Subcutaneous adipose tissue (tissue), 4 donors: Measurements from ENCODE around the gene LDLRAD4. TPM values are rescaled to one million over a fixed set of nuclear protein-coding genes. Genes with fewer than 3 reads are reported as not detected.

ENCODE experiments used
- total RNA-seq, 4 donors: library from RNA; depleted of rRNA; stranded (reverse); fragments of >200 nt; gene quantifications; one replicate each; pipeline ENCODE4 v1.1.0, GENCODE V29; 2016
- TF ChIP-seq, protein P1 (sequence below): fragments of 450-650 bp; IDR thresholded peaks from one replicate; pipeline ENCODE4 v1.5.1; 2016; ENCODE audit warnings: low read depth, mild to moderate bottlenecking, control low read depth, antibody characterized with exemption, moderate library complexity

Gene LDLRAD4
- total RNA-seq, 4 donors from 2014 or later: 16.4 to 28.4 (median 21.6) TPM

DNA sequence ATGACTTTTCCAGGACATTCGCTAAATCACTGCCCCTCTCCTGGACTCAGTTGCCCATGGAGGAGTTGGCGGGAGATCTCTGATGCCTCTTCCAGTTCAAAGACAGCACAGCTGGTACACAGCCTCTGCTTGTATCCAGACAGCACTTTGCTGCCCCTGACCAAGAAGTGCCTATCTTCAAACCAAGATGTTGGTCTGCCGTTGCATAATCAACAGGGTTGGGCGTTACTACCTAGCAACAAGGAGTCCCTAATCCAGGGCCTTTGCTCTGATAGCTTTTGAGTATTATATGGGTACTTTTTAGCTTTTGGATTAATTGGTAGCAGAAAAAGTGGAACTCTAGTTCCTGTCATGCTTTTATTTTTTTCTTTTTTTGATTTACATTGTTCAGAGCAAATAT, 341.2 kb downstream of the LDLRAD4 start:
- TF ChIP-seq, protein P1, sequence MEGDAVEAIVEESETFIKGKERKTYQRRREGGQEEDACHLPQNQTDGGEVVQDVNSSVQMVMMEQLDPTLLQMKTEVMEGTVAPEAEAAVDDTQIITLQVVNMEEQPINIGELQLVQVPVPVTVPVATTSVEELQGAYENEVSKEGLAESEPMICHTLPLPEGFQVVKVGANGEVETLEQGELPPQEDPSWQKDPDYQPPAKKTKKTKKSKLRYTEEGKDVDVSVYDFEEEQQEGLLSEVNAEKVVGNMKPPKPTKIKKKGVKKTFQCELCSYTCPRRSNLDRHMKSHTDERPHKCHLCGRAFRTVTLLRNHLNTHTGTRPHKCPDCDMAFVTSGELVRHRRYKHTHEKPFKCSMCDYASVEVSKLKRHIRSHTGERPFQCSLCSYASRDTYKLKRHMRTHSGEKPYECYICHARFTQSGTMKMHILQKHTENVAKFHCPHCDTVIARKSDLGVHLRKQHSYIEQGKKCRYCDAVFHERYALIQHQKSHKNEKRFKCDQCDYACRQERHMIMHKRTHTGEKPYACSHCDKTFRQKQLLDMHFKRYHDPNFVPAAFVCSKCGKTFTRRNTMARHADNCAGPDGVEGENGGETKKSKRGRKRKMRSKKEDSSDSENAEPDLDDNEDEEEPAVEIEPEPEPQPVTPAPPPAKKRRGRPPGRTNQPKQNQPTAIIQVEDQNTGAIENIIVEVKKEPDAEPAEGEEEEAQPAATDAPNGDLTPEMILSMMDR: no peak

DNA sequence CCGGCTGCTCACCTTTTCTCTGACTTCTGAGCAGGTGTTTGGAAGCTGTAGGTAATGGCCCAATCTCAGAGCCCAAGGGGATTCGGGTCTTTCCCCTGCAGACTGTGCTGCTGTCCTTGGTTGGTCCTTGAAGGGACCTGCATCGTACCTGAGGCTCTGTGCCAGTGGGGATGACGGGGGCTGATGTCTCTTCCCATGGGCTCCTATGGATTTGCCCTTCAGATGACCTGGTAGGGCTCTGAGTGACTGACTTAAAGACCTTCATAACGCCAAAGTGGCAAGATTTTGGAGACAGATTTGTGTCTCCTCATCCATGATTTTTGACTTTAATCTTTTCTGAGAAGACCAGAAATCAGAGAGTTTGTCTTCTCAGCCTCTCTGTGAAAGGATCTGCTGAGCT, 341.7 kb downstream of the LDLRAD4 start:
- TF ChIP-seq, protein P1: no peak

DNA sequence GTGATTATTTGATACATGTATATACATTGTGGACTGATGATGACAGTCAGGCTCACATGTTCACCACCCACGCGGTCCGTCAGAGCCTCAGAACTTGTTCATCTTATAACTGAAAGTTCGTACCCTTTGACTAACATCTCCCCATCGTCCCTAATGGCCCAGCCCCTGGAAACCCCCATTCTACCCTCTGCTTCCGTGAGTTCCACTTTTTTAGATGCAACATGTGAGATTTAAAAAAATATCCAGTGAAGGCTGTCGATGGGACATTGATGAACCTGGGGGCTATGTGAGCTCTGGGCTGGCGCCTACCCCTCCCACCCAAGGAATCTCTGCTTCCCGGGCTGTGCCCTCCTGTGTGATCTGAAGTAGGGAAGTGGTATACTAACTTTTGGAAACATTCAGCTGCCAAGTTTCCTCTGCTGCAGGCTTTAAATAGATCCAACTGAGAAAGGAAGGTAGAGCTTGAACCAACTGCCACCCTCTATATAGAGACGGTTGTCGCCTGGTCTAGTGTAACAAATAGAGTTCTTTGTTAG, 344.0 kb downstream of the LDLRAD4 start:
- TF ChIP-seq, protein P1: no peak

DNA sequence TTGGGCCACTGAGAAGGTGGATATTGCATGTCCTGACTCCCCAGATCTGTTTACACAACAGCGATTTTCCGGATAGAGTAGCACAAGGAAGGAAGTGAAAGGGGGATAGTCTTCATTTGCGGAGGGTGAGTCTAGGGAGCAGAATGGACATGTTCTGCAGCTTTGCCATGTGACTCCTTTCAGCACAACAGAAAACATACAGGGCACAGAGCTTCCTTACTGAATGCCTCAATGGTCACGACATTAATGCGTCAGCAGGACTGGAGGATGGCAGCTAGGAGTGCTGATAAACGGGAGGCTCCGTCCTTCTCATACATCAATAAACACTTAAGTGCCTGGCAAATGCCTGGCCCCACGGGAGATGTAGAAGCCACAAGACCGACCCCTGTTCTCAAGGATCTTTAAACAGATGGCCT, 344.8 kb downstream of the LDLRAD4 start:
- TF ChIP-seq, protein P1: no peak

DNA sequence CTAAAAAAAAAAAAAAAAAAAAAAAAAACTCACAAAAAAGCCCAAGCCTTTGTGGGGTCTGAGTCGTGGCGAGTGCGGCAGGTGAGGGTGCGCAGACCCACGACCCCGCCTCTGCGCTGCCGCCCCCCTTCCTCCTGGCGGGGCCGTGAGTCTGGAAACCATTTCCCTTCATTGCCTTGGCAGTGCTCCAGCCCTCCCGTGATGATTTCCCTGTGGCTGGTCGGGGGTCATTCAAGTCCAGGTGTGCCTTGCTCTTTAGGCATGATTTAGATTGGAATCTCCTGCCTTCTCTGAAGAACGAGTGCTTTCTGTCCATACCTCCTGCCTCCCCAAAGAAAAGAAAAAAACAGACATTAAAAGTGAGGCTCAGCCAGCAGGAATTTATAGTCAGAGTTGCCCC, 346.0 kb downstream of the LDLRAD4 start:
- TF ChIP-seq, protein P1: no peak

DNA sequence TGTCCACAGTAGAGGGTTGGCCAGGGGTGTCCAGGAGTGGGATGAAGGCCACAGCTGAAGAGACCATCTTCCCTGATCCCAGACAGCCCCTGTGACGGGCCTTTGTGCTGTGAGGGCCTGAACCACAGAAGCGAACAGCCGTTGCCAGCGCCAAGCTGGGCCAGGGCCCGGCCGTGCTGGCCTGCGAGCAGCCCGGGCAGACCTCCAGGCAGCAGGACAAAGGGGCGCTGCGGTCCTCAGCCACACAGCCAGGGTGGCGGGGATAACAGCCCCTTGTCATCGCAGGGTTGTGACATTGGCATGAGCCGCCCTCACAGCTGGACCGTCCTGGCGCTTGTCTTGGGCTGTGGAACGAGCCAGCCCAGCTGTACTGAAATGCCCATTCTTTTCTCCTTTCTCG, 346.7 kb downstream of the LDLRAD4 start:
- TF ChIP-seq, protein P1: no peak

DNA sequence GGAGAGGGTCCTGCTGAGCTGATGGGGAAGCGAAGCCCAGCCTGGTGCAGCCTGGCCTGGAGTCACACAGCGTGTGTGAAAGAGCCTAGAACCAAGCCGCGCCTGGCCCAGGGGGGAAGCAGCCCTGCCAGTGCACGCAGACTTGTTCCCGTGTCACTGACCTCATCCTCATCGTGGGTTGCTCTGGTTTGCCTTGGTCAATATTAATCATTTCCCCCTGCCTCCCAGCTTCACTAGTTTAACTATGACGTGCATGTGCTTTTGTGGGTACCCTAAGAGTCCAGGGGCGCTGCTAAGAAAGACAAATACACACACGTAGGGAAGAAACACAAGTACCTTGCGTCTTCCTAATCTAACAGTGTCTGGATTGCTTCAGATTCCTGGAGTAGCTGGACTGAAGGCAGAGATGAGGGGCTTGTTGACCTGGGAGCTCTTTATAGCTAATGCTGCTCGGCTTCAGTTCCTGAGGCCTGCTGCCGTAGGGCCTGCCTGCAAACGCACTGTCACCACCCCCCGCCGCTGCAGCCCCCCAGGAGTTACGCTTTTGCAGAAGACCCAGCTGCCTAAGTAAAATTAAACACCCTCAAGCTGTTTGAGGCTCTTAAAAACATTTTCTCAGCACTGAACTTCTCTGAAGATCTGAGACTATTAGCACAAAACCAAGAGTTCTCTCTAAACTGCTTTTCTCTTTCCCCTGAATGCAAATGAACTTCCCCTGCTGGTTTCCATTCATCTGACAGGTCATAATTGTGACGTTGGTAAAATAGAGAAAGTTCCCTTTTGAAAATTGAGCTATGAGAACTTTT, 348.6 kb downstream of the LDLRAD4 start:
- TF ChIP-seq, protein P1: no peak
